Glomerular endothelial cell (primary cell): ENCODE data around the gene ZNF608. TPM values are rescaled to one million over a fixed set of nuclear protein-coding genes. Genes with fewer than 3 reads are reported as not detected.

Experiments used
- DNase-seq: peaks from one replicate; pipeline ENCODE4 v3.0.0-alpha.2; 2011; ENCODE audit warnings: low read depth, low spot score; ENCODE audit errors: extremely low read depth
- total RNA-seq: library from RNA; depleted of rRNA; stranded (reverse); fragments of >200 nt; gene quantifications from 2 replicates; pipeline ENCODE4 v1.2.3, GENCODE V29; 2015

Gene ZNF608
- total RNA-seq, 1 donor from 2014 or later = 30.9 TPM

GRCh38 chr5:124720593-124720992, 25.8 kb downstream of the ZNF608 start:
- no peak for DNase-seq

- DNase-seq = no peak
These were observed 27.1 kb downstream of the ZNF608 start for GRCh38 chr5:124719113-124719967.

- DNase-seq = no peak
These were observed 28.1 kb downstream of the ZNF608 start for GRCh38 chr5:124718380-124718789.

GRCh38 chr5:124716169-124716568, 30.3 kb downstream of the ZNF608 start:
- DNase-seq = no peak

- DNase-seq = no peak
These were observed 31.5 kb downstream of the ZNF608 start for GRCh38 chr5:124714910-124715309.

- DNase-seq = no peak
These were observed 32.8 kb downstream of the ZNF608 start for GRCh38 chr5:124713595-124713994.

GRCh38 chr5:124712731-124713305, 33.6 kb downstream of the ZNF608 start:
- no peak for DNase-seq

- no peak for DNase-seq
These were observed 38.4 kb downstream of the ZNF608 start for GRCh38 chr5:124708086-124708485.

- no peak for DNase-seq
These were observed 38.9 kb downstream of the ZNF608 start for GRCh38 chr5:124707520-124707919.

GRCh38 chr5:124706729-124707361, 39.6 kb downstream of the ZNF608 start:
- DNase-seq = no peak

GRCh38 chr5:124706051-124706450, 40.4 kb downstream of the ZNF608 start:
- DNase-seq = no peak

- no peak for DNase-seq
These were observed 40.9 kb downstream of the ZNF608 start for GRCh38 chr5:124705577-124705976.

GRCh38 chr5:124704594-124705284, 41.7 kb downstream of the ZNF608 start:
- no peak for DNase-seq

GRCh38 chr5:124703995-124704394, 42.4 kb downstream of the ZNF608 start:
- DNase-seq = no peak

GRCh38 chr5:124702525-124702924, 43.9 kb downstream of the ZNF608 start:
- DNase-seq = no peak

- no peak for DNase-seq
These were observed 44.5 kb downstream of the ZNF608 start for GRCh38 chr5:124701873-124702425.

- no peak for DNase-seq
These were observed 45.4 kb downstream of the ZNF608 start for GRCh38 chr5:124701016-124701415.

- no peak for DNase-seq
These were observed 46.1 kb downstream of the ZNF608 start for GRCh38 chr5:124700333-124700732.

- DNase-seq = no peak
These were observed 47.7 kb downstream of the ZNF608 start for GRCh38 chr5:124698770-124699169.

GRCh38 chr5:124697933-124698591, 48.4 kb downstream of the ZNF608 start:
- no peak for DNase-seq
